HCT116 (cell line): ENCODE data around the gene TRAF3IP1.

Experiments used
- CEBPB ChIP-seq: IDR thresholded peaks from 2 replicates; pipeline ENCODE4 v1.6.1; 2012; ENCODE audit warnings: low read depth
- ELF1 ChIP-seq: IDR thresholded peaks from 2 replicates; pipeline ENCODE4 v1.6.1; 2012; ENCODE audit warnings: low read depth, borderline replicate concordance
- EZH2 ChIP-seq: fragments of 200-600 bp; sonication (generic); IDR thresholded peaks from 2 replicates; pipeline ENCODE4 v1.6.1; 2017; ENCODE audit warnings: antibody characterized with exemption, mixed run types
- EZH2phosphoT487 ChIP-seq: fragments of 200-600 bp; IDR thresholded peaks from 2 replicates; pipeline ENCODE4 v1.6.1; 2018; ENCODE audit warnings: antibody characterized with exemption, borderline replicate concordance
- JUND ChIP-seq: IDR thresholded peaks from 2 replicates; pipeline ENCODE4 v1.6.1; 2012
- POLR2A ChIP-seq: IDR thresholded peaks from 2 replicates; pipeline ENCODE4 v1.7.0; 2011; ENCODE audit warnings: borderline replicate concordance; ENCODE audit not compliant: insufficient read depth, insufficient read length; ENCODE audit errors: extremely low read depth
- SRF ChIP-seq: IDR thresholded peaks from 2 replicates; pipeline ENCODE4 v1.6.1; 2012; ENCODE audit warnings: low read depth
- YY1 ChIP-seq: IDR thresholded peaks from 2 replicates; pipeline ENCODE4 v1.6.1; 2011; ENCODE audit warnings: low read length, low read depth, moderate library complexity, mild to moderate bottlenecking; ENCODE audit not compliant: insufficient replicate concordance; ENCODE audit errors: extremely low read depth
- TF ChIP-seq, protein P1 (sequence below), 3 experiments: fragments of 200-600 bp in 1 of 3; sonication (generic) in 1 of 3; IDR thresholded peaks in 2 of 3; conservative IDR thresholded peaks in 1 of 3; 2 replicates each; pipeline ENCODE4 v1.5.1; 2012 to 2017; ENCODE audit warnings: low read depth in 2 of 3, low read length in 2 of 3, antibody characterized with exemption in 1 of 3, borderline replicate concordance in 1 of 3, control low read depth in 1 of 3, mild to moderate bottlenecking in 1 of 3, mixed read lengths in 1 of 3, mixed run types in 1 of 3, moderate library complexity in 1 of 3; ENCODE audit not compliant: insufficient read depth in 1 of 3
- TF ChIP-seq, protein P2 (sequence below): IDR thresholded peaks from 2 replicates; pipeline ENCODE4 v1.6.1; 2012
- TF ChIP-seq, protein P3 (sequence below): IDR thresholded peaks from 2 replicates; pipeline ENCODE4 v1.6.1; 2012; ENCODE audit warnings: low read depth

DNA sequence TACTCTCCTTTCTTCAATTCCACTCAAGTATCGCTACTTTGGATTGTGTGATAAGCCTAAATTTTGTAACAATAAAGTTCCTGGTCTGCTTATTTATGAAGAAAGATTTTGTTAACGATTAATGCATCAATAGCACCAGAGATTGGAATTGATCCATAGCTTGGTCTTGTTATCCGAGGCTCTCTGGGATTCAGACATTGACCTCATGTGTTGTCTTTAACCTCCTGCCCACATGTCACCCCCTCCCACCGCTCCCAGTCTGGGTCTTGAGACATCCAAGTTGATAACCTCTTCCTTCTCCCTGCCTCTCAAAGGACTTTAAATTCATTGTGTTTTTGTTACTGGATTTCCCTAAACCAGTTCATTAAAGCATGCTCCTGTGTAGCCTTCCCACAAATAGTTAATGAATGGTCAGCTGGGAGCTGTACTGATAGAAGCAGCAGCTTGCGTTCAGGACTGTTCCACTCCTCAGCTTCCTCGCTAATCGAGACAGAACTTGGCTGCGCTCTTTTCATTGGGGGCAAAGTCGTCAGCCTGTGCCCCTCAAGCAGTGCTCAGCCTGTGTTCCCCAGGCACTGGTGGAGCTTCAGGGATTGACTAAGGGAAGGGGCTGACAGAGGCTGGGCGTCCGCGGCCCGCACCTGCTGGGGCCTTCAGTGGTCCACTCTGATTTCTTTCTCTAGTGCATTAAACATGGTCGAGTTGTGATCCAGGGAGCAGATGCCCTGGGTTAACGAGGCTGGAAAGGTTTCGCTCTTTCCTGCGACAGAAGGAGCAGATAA, 125.3 kb downstream of the TRAF3IP1 start:
- TF ChIP-seq SRF (no peak), EZH2 (no peak), YY1 (no peak), CEBPB (no peak), JUND (no peak), EZH2phosphoT487 (no peak), POLR2A (no peak), ELF1 (no peak)
- TF ChIP-seq, protein P1, sequence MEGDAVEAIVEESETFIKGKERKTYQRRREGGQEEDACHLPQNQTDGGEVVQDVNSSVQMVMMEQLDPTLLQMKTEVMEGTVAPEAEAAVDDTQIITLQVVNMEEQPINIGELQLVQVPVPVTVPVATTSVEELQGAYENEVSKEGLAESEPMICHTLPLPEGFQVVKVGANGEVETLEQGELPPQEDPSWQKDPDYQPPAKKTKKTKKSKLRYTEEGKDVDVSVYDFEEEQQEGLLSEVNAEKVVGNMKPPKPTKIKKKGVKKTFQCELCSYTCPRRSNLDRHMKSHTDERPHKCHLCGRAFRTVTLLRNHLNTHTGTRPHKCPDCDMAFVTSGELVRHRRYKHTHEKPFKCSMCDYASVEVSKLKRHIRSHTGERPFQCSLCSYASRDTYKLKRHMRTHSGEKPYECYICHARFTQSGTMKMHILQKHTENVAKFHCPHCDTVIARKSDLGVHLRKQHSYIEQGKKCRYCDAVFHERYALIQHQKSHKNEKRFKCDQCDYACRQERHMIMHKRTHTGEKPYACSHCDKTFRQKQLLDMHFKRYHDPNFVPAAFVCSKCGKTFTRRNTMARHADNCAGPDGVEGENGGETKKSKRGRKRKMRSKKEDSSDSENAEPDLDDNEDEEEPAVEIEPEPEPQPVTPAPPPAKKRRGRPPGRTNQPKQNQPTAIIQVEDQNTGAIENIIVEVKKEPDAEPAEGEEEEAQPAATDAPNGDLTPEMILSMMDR (IDR thresholded peaks at IDR 0.05 in 2 of 3, conservative IDR thresholded peaks at IDR 0.05 in 1 of 3; ENCODE audit: borderline replicate concordance in 1 of 3, insufficient read depth in 1 of 3, low read depth in 2 of 3, low read length in 2 of 3), result no peak
- TF ChIP-seq, protein P2, sequence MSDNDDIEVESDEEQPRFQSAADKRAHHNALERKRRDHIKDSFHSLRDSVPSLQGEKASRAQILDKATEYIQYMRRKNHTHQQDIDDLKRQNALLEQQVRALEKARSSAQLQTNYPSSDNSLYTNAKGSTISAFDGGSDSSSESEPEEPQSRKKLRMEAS, result no peak
- TF ChIP-seq, protein P3, sequence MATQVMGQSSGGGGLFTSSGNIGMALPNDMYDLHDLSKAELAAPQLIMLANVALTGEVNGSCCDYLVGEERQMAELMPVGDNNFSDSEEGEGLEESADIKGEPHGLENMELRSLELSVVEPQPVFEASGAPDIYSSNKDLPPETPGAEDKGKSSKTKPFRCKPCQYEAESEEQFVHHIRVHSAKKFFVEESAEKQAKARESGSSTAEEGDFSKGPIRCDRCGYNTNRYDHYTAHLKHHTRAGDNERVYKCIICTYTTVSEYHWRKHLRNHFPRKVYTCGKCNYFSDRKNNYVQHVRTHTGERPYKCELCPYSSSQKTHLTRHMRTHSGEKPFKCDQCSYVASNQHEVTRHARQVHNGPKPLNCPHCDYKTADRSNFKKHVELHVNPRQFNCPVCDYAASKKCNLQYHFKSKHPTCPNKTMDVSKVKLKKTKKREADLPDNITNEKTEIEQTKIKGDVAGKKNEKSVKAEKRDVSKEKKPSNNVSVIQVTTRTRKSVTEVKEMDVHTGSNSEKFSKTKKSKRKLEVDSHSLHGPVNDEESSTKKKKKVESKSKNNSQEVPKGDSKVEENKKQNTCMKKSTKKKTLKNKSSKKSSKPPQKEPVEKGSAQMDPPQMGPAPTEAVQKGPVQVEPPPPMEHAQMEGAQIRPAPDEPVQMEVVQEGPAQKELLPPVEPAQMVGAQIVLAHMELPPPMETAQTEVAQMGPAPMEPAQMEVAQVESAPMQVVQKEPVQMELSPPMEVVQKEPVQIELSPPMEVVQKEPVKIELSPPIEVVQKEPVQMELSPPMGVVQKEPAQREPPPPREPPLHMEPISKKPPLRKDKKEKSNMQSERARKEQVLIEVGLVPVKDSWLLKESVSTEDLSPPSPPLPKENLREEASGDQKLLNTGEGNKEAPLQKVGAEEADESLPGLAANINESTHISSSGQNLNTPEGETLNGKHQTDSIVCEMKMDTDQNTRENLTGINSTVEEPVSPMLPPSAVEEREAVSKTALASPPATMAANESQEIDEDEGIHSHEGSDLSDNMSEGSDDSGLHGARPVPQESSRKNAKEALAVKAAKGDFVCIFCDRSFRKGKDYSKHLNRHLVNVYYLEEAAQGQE, result no peak
